ENCODE data around the gene NFIC.

NFIC gene

GRCh38 chr19:3513229-3514140 is 147.1 kb downstream of the NFIC start:
- DNase-seq, result no peak

- no peak for DNase-seq
Measured at GRCh38 chr19:3514930-3515329, 148.5 kb downstream of the NFIC start.

- DNase-seq, result no peak
Measured at GRCh38 chr19:3515891-3516422, 149.6 kb downstream of the NFIC start.

GRCh38 chr19:3516675-3517207 is 150.4 kb downstream of the NFIC start:
- no peak for DNase-seq

- no peak for DNase-seq
Measured at GRCh38 chr19:3517638-3518037, 151.3 kb downstream of the NFIC start.

GRCh38 chr19:3518255-3518654 is 151.9 kb downstream of the NFIC start:
- DNase-seq, result no peak

- DNase-seq, result no peak
Measured at GRCh38 chr19:3518659-3519058, 152.3 kb downstream of the NFIC start.
